CD4-positive, alpha-beta memory T cell (primary cell): Measurements from ENCODE around the gene CSTB. TPM values are rescaled to one million over a fixed set of nuclear protein-coding genes. Genes with fewer than 3 reads are reported as not detected.

Experiments
- CTCF ChIA-PET: fragments of 350-600 bp; sonication (Branson Sonifier 250); formaldehyde crosslinking; loops from one replicate; lab custom pipeline; 2021; ENCODE audit warnings: inconsistent platforms; ENCODE audit not compliant: partially characterized antibody; lab: Charles Lee
- POLR2A ChIA-PET: fragments of 350-600 bp; sonication (Branson Sonifier 250); formaldehyde crosslinking; loops from one replicate; lab custom pipeline; 2021; ENCODE audit not compliant: partially characterized antibody; lab: Charles Lee
- DNase-seq, 5 donors: peaks; one replicate each; pipeline versions ENCODE4 v3.0.0 to v3.0.0-alpha.2; 2020 to 2022; ENCODE audit warnings: mixed read lengths in 1 of 5
- H3K27ac ChIP-seq: one replicate; pipeline ENCODE4 v1.7.0; 2013; ENCODE audit warnings: low read depth, low read length
- H3K27me3 ChIP-seq: 2 replicates; pipeline ENCODE4 v1.7.0; 2013; ENCODE audit warnings: mild to moderate bottlenecking, low read length, moderate library complexity; ENCODE audit not compliant: insufficient read depth
- H3K36me3 ChIP-seq: 2 replicates; pipeline ENCODE4 v1.7.0; 2013; ENCODE audit warnings: mild to moderate bottlenecking, low read length, moderate library complexity; ENCODE audit not compliant: insufficient read depth
- H3K4me1 ChIP-seq: 2 replicates; pipeline ENCODE4 v1.7.0; 2013; ENCODE audit warnings: mild to moderate bottlenecking, low read length, moderate library complexity; ENCODE audit not compliant: insufficient read depth
- H3K4me3 ChIP-seq, 2 donors: one replicate each; pipeline ENCODE4 v1.7.0; 2013; ENCODE audit warnings: low read length in 2 of 2, mild to moderate bottlenecking in 1 of 2
- H3K9me3 ChIP-seq, 2 donors: one replicate each; pipeline ENCODE4 v1.7.0; 2013; ENCODE audit warnings: low read length in 2 of 2, control low read depth in 1 of 2; ENCODE audit not compliant: control insufficient read depth in 1 of 2
- H3K27ac Mint-ChIP-seq, 7 donors: one replicate each; pipeline ENCODE4 v1.8.0; 2020 to 2021; ENCODE audit warnings: mixed read lengths in 7 of 7, mild to moderate bottlenecking in 6 of 7, inconsistent platforms in 3 of 7, moderate library complexity in 3 of 7
- H3K27me3 Mint-ChIP-seq, 2 donors: one replicate each; pipeline ENCODE4 v1.8.0; 2020 to 2021; ENCODE audit warnings: mixed read lengths in 2 of 2
- H3K36me3 Mint-ChIP-seq, 2 donors: one replicate each; pipeline ENCODE4 v1.8.0; 2020 to 2021; ENCODE audit warnings: mixed read lengths in 2 of 2, inconsistent platforms in 1 of 2, mild to moderate bottlenecking in 1 of 2
- H3K4me1 Mint-ChIP-seq, 4 donors: one replicate each; pipeline ENCODE4 v1.8.0; 2020 to 2021; ENCODE audit warnings: mixed read lengths in 4 of 4, mild to moderate bottlenecking in 1 of 4
- H3K4me3 Mint-ChIP-seq, 8 donors: one replicate each; pipeline ENCODE4 v1.8.0; 2020 to 2021; ENCODE audit warnings: mixed read lengths in 8 of 8, mild to moderate bottlenecking in 7 of 8, moderate library complexity in 6 of 8, inconsistent platforms in 3 of 8
- H3K9me3 Mint-ChIP-seq, 8 donors: one replicate each; pipeline ENCODE4 v1.8.0; 2020 to 2021; ENCODE audit warnings: mixed read lengths in 8 of 8, mild to moderate bottlenecking in 5 of 8, inconsistent platforms in 3 of 8, moderate library complexity in 1 of 8
- intact Hi-C: fragments of 100-400 bp; cut with micrococcal nuclease; formaldehyde crosslinking; loops from one replicate; pipeline ENCODE4 v1.15.1; 2023
- polyA plus RNA-seq, 2 donors: library from polyadenylated mRNA; unstranded; fragments of 300-500 nt; fragmentation: Illumina TruSeq; gene quantifications; one replicate each; pipeline ENCODE4 v1.2.3, GENCODE V29; 2021
- total RNA-seq, 2 experiments: library from RNA; stranded (reverse); gene quantifications; one replicate each; pipeline ENCODE4 v1.2.3, GENCODE V29; 2021

Gene CSTB
- total and polyA plus RNA-seq, 4 experiments from 2014 or later: 46.0 to 97.0 (median 58.6) TPM

GRCh38 chr21:43749651-43750262 lies 26.4 kb downstream of the CSTB start:
- H3K9me3 ChIP-seq: no peaks in the 10 kb centered on the region
- ChIA-PET POLR2A (no interaction called here), CTCF (no interaction called here)
- intact Hi-C loops: no loop called here
- no peak overlapping the region for H3K4me3 Mint-ChIP-seq
- H3K4me1 ChIP-seq: no peaks in the 10 kb centered on the region
- H3K27ac Mint-ChIP-seq: no peak overlapping the region
- peaks cover 20 to 43% of the 10 kb centered on the region in 2 donors for H3K36me3 Mint-ChIP-seq
- no peak for DNase-seq
- H3K27me3 ChIP-seq: no peaks in the 10 kb centered on the region
- no peak overlapping the region for H3K27ac ChIP-seq
- peaks cover 0 to 3% (median 0%) of the 10 kb centered on the region in 8 donors for H3K9me3 Mint-ChIP-seq
- H3K27me3 Mint-ChIP-seq: no peaks in the 10 kb centered on the region
- H3K36me3 ChIP-seq: peaks cover 25% of the 10 kb centered on the region
- H3K4me3 ChIP-seq: no peak overlapping the region
- H3K4me1 Mint-ChIP-seq: no peaks in the 10 kb centered on the region

GRCh38 chr21:43748622-43749021 lies 27.5 kb downstream of the CSTB start:
- intact Hi-C loops: no loop called here
- H3K4me3 Mint-ChIP-seq: no peak overlapping the region

GRCh38 chr21:43745772-43746517 lies 30.2 kb downstream of the CSTB start:
- H3K9me3 Mint-ChIP-seq: peaks cover 0 to 3% (median 0%) of the 10 kb centered on the region in 8 donors
- no peak for DNase-seq
- no peak overlapping the region for H3K4me3 Mint-ChIP-seq
- H3K27me3 ChIP-seq: no peaks in the 10 kb centered on the region
- no peaks in the 10 kb centered on the region for H3K4me1 ChIP-seq
- POLR2A ChIA-PET: no interaction called here
- CTCF ChIA-PET: no interaction called here
- H3K9me3 ChIP-seq: no peaks in the 10 kb centered on the region
- peak overlapping the region in 1 of 7 donors; percentile 42 for H3K27ac Mint-ChIP-seq
- no peak overlapping the region for H3K4me3 ChIP-seq
- H3K36me3 Mint-ChIP-seq: peaks cover 16 to 37% of the 10 kb centered on the region in 2 donors
- peaks cover 0 to under 1% (median 0%) of the 10 kb centered on the region in 4 donors for H3K4me1 Mint-ChIP-seq
- H3K27ac ChIP-seq: no peak overlapping the region
- intact Hi-C loops: no loop called here
- no peaks in the 10 kb centered on the region for H3K27me3 Mint-ChIP-seq
- peaks cover 22% of the 10 kb centered on the region for H3K36me3 ChIP-seq

More at GRCh38 chr21:43748622-43749021, 27.5 kb downstream of the CSTB start:
- no peaks in the 10 kb centered on the region for H3K9me3 ChIP-seq
- peaks cover 28% of the 10 kb centered on the region for H3K36me3 ChIP-seq
- H3K27ac ChIP-seq: no peak overlapping the region
- ChIA-PET CTCF (no interaction called here), POLR2A (no interaction called here)
- no peaks in the 10 kb centered on the region for H3K4me1 ChIP-seq
- Mint-ChIP-seq H3K4me1 (no peaks in the 10 kb centered on the region), H3K27me3 (no peaks in the 10 kb centered on the region), H3K27ac (no peak overlapping the region), H3K9me3 (peaks cover 0 to 3% (median 0%) of the 10 kb centered on the region in 8 donors), H3K36me3 (peaks cover 18 to 43% of the 10 kb centered on the region in 2 donors)
- DNase-seq: no peak
- H3K4me3 ChIP-seq: no peak overlapping the region
- no peaks in the 10 kb centered on the region for H3K27me3 ChIP-seq

GRCh38 chr21:43744725-43745124 lies 31.4 kb downstream of the CSTB start:
- H3K4me1 Mint-ChIP-seq: peaks cover 0 to 8% (median 1%) of the 10 kb centered on the region in 4 donors
- POLR2A ChIA-PET: no interaction called here
- H3K4me3 Mint-ChIP-seq: no peak overlapping the region

GRCh38 chr21:43743947-43744346 lies 32.2 kb downstream of the CSTB start:
- H3K4me1 Mint-ChIP-seq: peaks cover 0 to 8% (median 2%) of the 10 kb centered on the region in 4 donors
- Histone ChIP-seq H3K27ac (no peak overlapping the region), H3K4me1 (no peaks in the 10 kb centered on the region), H3K4me3 (no peak overlapping the region), H3K9me3 (no peaks in the 10 kb centered on the region), H3K27me3 (no peaks in the 10 kb centered on the region), H3K36me3 (peaks cover 22% of the 10 kb centered on the region)
- H3K27me3 Mint-ChIP-seq: no peaks in the 10 kb centered on the region
- no peak for DNase-seq
- no peak overlapping the region for H3K4me3 Mint-ChIP-seq
- CTCF ChIA-PET: no interaction called here
- peaks cover 17 to 35% of the 10 kb centered on the region in 2 donors for H3K36me3 Mint-ChIP-seq
- intact Hi-C loops: no loop called here
- H3K9me3 Mint-ChIP-seq: no peaks in the 10 kb centered on the region
- H3K27ac Mint-ChIP-seq: peak overlapping the region in 3 of 7 donors; percentile 31 to 71 (median 68)
- POLR2A ChIA-PET: no interaction called here

More at GRCh38 chr21:43744725-43745124, 31.4 kb downstream of the CSTB start:
- no peaks in the 10 kb centered on the region for H3K27me3 ChIP-seq
- H3K36me3 Mint-ChIP-seq: peaks cover 11 to 35% of the 10 kb centered on the region in 2 donors
- intact Hi-C loops: no loop called here
- H3K27ac ChIP-seq: no peak overlapping the region
- CTCF ChIA-PET: interaction anchor here (0.8 kb wide), 1 partner anchor 12 kb away, joined by 5 read pairs; no protein-coding TSS in a partner anchor
- no peak overlapping the region for H3K4me3 ChIP-seq
- no peak for DNase-seq
- no peaks in the 10 kb centered on the region for H3K9me3 ChIP-seq
- no peaks in the 10 kb centered on the region for H3K4me1 ChIP-seq
- H3K27ac Mint-ChIP-seq: peak overlapping the region in 1 of 7 donors; percentile 4
- H3K27me3 Mint-ChIP-seq: no peaks in the 10 kb centered on the region
- peaks cover 22% of the 10 kb centered on the region for H3K36me3 ChIP-seq
- H3K9me3 Mint-ChIP-seq: no peaks in the 10 kb centered on the region

- Histone ChIP-seq H3K36me3 (peaks cover 18% of the 10 kb centered on the region), H3K9me3 (no peaks in the 10 kb centered on the region), H3K27ac (no peak overlapping the region), H3K27me3 (no peaks in the 10 kb centered on the region), H3K4me3 (no peak overlapping the region), H3K4me1 (no peaks in the 10 kb centered on the region)
- H3K9me3 Mint-ChIP-seq: no peaks in the 10 kb centered on the region
- intact Hi-C loops: no loop called here
- ChIA-PET POLR2A (no interaction called here), CTCF (no interaction called here)
- peak overlapping the region in 1 of 7 donors; percentile 58 for H3K27ac Mint-ChIP-seq
- H3K36me3 Mint-ChIP-seq: peaks cover 16 to 25% of the 10 kb centered on the region in 2 donors
- H3K27me3 Mint-ChIP-seq: no peaks in the 10 kb centered on the region
- peaks cover 0 to 8% (median 2%) of the 10 kb centered on the region in 4 donors for H3K4me1 Mint-ChIP-seq
- H3K4me3 Mint-ChIP-seq: no peak overlapping the region
- no peak for DNase-seq
Measured at GRCh38 chr21:43741423-43742096, 34.5 kb downstream of the CSTB start.
